Cerebellar nuclear complex (tissue), 1 donor: ENCODE data around the gene SH3GL1.
A peak's percentile ranks its signal among the peaks of the same experiment; 100 is the strongest.

Source experiments
- DNase-seq, 2 experiments: peaks; one replicate each; lab custom pipeline; 2025; lab: John Stamatoyannopoulos, UW

The SH3GL1 gene

GRCh38 chr19:4400135-4400936, at the start of gene SH3GL1:
SH3GL1 (minus strand) TSS chr19:4400547; CDS start chr19:4400368, 179 bp downstream.
- peak in 1 of 2 experiments; percentile 76 for DNase-seq

GRCh38 chr19:4449639-4450028, 49.3 kb upstream of the SH3GL1 start:
- no peak for DNase-seq

GRCh38 chr19:4449022-4449638, 48.8 kb upstream of the SH3GL1 start:
- peak; percentile 58 to 77 for DNase-seq

GRCh38 chr19:4448147-4448985, 48.0 kb upstream of the SH3GL1 start:
- no peak for DNase-seq

- DNase-seq, result no peak
Measured at GRCh38 chr19:4447327-4448146, 47.2 kb upstream of the SH3GL1 start.

GRCh38 chr19:4446704-4447200, 46.4 kb upstream of the SH3GL1 start:
- no peak for DNase-seq

- no peak for DNase-seq
Measured at GRCh38 chr19:4445963-4446703, 45.8 kb upstream of the SH3GL1 start.

- no peak for DNase-seq
Measured at GRCh38 chr19:4444765-4445741, 44.7 kb upstream of the SH3GL1 start.

GRCh38 chr19:4443966-4444764, 43.8 kb upstream of the SH3GL1 start:
- DNase-seq, result no peak

- DNase-seq, result no peak
Measured at GRCh38 chr19:4443188-4443587, 42.8 kb upstream of the SH3GL1 start.

GRCh38 chr19:4442819-4443146, 42.4 kb upstream of the SH3GL1 start:
- DNase-seq, result no peak

GRCh38 chr19:4441994-4442818, 41.9 kb upstream of the SH3GL1 start:
- no peak for DNase-seq

GRCh38 chr19:4439243-4439642, 38.9 kb upstream of the SH3GL1 start:
- DNase-seq, result no peak

GRCh38 chr19:4437103-4437502, 36.8 kb upstream of the SH3GL1 start:
- DNase-seq, result no peak

GRCh38 chr19:4436231-4436630, 35.9 kb upstream of the SH3GL1 start:
- no peak for DNase-seq

GRCh38 chr19:4434391-4434790, 34.0 kb upstream of the SH3GL1 start:
- DNase-seq, result no peak

- DNase-seq, result no peak
Measured at GRCh38 chr19:4432918-4433506, 32.7 kb upstream of the SH3GL1 start.
